Ishikawa (cell line): ENCODE measurements around the gene KRTAP4-12.

Experiments
- CEBPB ChIP-seq: IDR thresholded peaks from 2 replicates; pipeline ENCODE4 v1.6.1; 2012
- CREB1 ChIP-seq: IDR thresholded peaks from 2 replicates; pipeline ENCODE4 v1.6.1; 2012; ENCODE audit warnings: low read depth
- EGR1 ChIP-seq: IDR thresholded peaks from 2 replicates; pipeline ENCODE4 v1.6.1; 2012
- FOXM1 ChIP-seq: IDR thresholded peaks from 2 replicates; pipeline ENCODE4 v1.6.1; 2012; ENCODE audit warnings: low read depth, borderline replicate concordance
- NFIC ChIP-seq: IDR thresholded peaks from 2 replicates; pipeline ENCODE4 v1.6.1; 2012
- RAD21 ChIP-seq: IDR thresholded peaks from 2 replicates; pipeline ENCODE4 v1.6.1; 2012; ENCODE audit warnings: low read depth
- TCF12 ChIP-seq: IDR thresholded peaks from 2 replicates; pipeline ENCODE4 v1.6.1; 2012; ENCODE audit warnings: low read depth
- TEAD4 ChIP-seq: IDR thresholded peaks from 2 replicates; pipeline ENCODE4 v1.6.1; 2012
- YY1 ChIP-seq: IDR thresholded peaks from 2 replicates; pipeline ENCODE4 v1.6.1; 2012; ENCODE audit warnings: low read depth
- ZBTB7A ChIP-seq: IDR thresholded peaks from 2 replicates; pipeline ENCODE4 v1.6.1; 2012; ENCODE audit warnings: low read depth
- TF ChIP-seq, protein P1 (sequence below): IDR thresholded peaks from 2 replicates; pipeline ENCODE4 v1.6.1; 2012
- TF ChIP-seq, protein P2 (sequence below): IDR thresholded peaks from 2 replicates; pipeline ENCODE4 v1.6.1; 2012; ENCODE audit warnings: low read depth, mild to moderate bottlenecking

Gene KRTAP4-12

DNA sequence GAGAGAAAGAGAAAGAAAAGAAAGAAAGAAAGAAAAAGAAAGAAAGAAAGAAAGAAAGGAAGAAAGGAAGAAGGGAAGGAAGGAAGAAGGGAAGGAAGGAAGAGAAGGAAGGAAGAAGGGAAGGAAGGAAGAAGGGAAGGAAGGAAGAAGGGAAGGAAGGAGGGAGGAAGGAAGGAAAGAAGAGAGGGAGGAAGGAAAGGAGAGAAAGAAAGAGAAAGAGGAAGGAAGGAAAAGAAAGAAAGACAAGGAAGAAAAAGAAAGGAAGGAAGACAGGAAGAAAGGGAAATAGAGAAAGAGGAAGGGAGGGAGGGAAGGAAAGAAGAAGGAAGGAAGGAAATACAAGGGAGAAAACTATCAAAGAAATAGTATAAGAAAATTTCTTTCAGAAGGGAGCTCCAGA is 47.2 kb downstream of the KRTAP4-12 start:
- TF ChIP-seq YY1 (no peak), FOXM1 (no peak), ZBTB7A (no peak), CREB1 (no peak), TCF12 (no peak), CEBPB (no peak), EGR1 (no peak), TEAD4 (no peak), NFIC (no peak)
- TF ChIP-seq, protein P1, sequence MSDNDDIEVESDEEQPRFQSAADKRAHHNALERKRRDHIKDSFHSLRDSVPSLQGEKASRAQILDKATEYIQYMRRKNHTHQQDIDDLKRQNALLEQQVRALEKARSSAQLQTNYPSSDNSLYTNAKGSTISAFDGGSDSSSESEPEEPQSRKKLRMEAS: no peak
- TF ChIP-seq, protein P2, sequence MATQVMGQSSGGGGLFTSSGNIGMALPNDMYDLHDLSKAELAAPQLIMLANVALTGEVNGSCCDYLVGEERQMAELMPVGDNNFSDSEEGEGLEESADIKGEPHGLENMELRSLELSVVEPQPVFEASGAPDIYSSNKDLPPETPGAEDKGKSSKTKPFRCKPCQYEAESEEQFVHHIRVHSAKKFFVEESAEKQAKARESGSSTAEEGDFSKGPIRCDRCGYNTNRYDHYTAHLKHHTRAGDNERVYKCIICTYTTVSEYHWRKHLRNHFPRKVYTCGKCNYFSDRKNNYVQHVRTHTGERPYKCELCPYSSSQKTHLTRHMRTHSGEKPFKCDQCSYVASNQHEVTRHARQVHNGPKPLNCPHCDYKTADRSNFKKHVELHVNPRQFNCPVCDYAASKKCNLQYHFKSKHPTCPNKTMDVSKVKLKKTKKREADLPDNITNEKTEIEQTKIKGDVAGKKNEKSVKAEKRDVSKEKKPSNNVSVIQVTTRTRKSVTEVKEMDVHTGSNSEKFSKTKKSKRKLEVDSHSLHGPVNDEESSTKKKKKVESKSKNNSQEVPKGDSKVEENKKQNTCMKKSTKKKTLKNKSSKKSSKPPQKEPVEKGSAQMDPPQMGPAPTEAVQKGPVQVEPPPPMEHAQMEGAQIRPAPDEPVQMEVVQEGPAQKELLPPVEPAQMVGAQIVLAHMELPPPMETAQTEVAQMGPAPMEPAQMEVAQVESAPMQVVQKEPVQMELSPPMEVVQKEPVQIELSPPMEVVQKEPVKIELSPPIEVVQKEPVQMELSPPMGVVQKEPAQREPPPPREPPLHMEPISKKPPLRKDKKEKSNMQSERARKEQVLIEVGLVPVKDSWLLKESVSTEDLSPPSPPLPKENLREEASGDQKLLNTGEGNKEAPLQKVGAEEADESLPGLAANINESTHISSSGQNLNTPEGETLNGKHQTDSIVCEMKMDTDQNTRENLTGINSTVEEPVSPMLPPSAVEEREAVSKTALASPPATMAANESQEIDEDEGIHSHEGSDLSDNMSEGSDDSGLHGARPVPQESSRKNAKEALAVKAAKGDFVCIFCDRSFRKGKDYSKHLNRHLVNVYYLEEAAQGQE: no peak

DNA sequence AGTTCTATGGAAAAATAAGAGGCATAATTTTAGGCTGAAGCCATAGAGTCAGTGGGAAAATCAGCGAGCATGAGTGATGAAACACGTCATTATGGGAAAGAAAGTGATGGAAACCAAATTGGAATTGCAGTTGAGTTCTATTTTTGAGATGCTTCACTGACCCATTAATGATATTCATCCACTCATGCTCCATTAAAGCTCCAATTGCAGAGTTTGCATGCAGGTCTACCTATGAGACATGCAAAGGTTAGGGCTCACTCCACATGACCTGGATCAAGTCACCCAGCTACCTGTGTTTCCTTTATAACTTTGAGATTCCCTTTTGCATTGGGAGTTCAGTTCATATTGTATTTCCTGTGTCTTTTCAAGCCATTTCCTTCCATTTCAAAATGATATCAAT is 50.3 kb downstream of the KRTAP4-12 start:
- TF ChIP-seq RAD21 (no peak), FOXM1 (no peak)
